ENCODE data around the gene BLACAT1.

- TF ChIP-seq CTCF (IDR thresholded peaks at IDR 0.05; ENCODE audit: poor library complexity, severe bottlenecking) (no peak), EP300 (conservative IDR thresholded peaks at IDR 0.05; ENCODE audit: poor library complexity, severe bottlenecking) (no peak), RAD21 (conservative IDR thresholded peaks at IDR 0.05) (no peak), POLR2AphosphoS5 (IDR thresholded peaks at IDR 0.05) (no peak)
- TF ChIP-seq, protein P1, sequence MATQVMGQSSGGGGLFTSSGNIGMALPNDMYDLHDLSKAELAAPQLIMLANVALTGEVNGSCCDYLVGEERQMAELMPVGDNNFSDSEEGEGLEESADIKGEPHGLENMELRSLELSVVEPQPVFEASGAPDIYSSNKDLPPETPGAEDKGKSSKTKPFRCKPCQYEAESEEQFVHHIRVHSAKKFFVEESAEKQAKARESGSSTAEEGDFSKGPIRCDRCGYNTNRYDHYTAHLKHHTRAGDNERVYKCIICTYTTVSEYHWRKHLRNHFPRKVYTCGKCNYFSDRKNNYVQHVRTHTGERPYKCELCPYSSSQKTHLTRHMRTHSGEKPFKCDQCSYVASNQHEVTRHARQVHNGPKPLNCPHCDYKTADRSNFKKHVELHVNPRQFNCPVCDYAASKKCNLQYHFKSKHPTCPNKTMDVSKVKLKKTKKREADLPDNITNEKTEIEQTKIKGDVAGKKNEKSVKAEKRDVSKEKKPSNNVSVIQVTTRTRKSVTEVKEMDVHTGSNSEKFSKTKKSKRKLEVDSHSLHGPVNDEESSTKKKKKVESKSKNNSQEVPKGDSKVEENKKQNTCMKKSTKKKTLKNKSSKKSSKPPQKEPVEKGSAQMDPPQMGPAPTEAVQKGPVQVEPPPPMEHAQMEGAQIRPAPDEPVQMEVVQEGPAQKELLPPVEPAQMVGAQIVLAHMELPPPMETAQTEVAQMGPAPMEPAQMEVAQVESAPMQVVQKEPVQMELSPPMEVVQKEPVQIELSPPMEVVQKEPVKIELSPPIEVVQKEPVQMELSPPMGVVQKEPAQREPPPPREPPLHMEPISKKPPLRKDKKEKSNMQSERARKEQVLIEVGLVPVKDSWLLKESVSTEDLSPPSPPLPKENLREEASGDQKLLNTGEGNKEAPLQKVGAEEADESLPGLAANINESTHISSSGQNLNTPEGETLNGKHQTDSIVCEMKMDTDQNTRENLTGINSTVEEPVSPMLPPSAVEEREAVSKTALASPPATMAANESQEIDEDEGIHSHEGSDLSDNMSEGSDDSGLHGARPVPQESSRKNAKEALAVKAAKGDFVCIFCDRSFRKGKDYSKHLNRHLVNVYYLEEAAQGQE (IDR thresholded peaks at IDR 0.05; ENCODE audit: borderline replicate concordance): no peak
Measured at GRCh38 chr1:205407970-205408369, 47.9 kb downstream of the BLACAT1 start.
